GM23248 (cell line): ENCODE results near the gene CDCP2.
"Not testable (repeated sequence)": the region's sequence is repeated elsewhere in the genome, so short reads cannot be mapped to it uniquely, and the experiment has no call there.

Experiments used
- EZH2 ChIP-seq: fragments of 200-600 bp; sonication (generic); IDR thresholded peaks from 2 replicates; pipeline ENCODE4 v1.6.1; 2018; ENCODE audit warnings: antibody characterized with exemption, mild to moderate bottlenecking; ENCODE audit not compliant: insufficient read depth, poor library complexity, severe bottlenecking
- EZH2phosphoT487 ChIP-seq: fragments of 200-600 bp; sonication (generic); IDR thresholded peaks from 2 replicates; pipeline ENCODE4 v1.6.1; 2018; ENCODE audit warnings: antibody characterized with exemption, moderate library complexity, mild to moderate bottlenecking, low read depth; ENCODE audit not compliant: insufficient read depth

DNA sequence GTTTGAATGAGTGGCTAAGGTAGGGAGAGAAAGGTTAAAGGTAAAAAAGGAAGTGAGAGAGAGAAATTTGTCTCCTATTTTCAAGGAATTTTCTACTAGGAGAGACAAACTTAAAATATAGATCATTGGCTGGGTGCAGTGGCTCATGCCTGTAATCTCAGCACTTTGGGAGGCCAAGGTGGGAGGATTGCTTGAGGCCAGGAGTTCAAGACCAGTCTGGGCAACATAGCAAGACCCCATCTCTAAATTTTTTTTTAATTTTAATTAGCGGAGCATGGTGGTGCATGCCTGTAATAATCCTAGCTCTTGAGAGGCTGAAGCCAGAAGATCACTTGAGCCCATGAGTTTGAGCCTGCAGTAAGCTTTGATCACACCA is 58.1 kb downstream of the CDCP2 start:
- TF ChIP-seq EZH2, EZH2phosphoT487: not testable (repeated sequence)
